GM21447 (cell line): Measurements from ENCODE around the gene WFDC12.

Experiments
- ATAC-seq: cut with Tn5 transposase; IDR thresholded peaks from one replicate; pipeline ENCODE4 v1.9.1; 2021; ENCODE audit not compliant: unreplicated experiment

The WFDC12 gene

DNA sequence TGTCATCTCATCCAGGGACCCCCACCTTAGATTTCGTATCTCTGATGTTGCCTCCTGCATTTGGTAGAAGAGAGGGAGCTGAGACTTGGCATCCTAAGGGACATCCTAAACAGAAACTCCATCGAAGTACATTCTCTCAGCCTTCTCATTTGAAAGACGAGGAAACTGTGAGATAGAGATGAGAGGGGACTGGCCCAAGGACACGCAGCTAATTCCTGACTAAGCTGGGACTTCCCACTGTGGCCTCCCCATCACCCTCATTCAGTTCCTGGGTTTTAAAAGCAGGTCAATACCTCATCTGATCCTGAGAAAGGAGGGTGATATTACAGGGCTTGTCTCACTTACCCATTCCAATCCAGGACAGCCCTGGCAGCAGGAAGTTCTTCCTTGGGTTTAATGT is 8.4 kb downstream of the WFDC12 start:
- no peak for ATAC-seq

DNA sequence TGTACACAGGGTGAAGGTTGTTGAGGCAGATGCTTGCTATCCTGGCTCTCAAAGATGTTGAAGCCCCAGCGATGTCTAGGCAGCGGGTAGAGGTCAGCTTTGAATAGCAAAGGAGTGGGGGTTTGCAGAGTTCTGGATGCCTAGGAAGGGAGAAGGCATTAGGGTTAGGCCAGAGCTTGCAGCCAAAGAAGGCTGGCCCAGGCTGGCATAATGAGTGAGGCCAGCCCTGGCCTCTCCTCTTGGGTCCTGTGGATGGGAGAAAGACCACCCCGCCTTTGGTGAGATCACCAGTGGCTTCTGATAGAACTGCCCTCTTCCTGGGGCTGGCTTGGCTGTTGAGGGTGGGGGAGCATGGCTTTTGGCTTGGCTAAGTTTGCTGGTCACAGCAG is 8.9 kb downstream of the WFDC12 start:
- ATAC-seq, result no peak

DNA sequence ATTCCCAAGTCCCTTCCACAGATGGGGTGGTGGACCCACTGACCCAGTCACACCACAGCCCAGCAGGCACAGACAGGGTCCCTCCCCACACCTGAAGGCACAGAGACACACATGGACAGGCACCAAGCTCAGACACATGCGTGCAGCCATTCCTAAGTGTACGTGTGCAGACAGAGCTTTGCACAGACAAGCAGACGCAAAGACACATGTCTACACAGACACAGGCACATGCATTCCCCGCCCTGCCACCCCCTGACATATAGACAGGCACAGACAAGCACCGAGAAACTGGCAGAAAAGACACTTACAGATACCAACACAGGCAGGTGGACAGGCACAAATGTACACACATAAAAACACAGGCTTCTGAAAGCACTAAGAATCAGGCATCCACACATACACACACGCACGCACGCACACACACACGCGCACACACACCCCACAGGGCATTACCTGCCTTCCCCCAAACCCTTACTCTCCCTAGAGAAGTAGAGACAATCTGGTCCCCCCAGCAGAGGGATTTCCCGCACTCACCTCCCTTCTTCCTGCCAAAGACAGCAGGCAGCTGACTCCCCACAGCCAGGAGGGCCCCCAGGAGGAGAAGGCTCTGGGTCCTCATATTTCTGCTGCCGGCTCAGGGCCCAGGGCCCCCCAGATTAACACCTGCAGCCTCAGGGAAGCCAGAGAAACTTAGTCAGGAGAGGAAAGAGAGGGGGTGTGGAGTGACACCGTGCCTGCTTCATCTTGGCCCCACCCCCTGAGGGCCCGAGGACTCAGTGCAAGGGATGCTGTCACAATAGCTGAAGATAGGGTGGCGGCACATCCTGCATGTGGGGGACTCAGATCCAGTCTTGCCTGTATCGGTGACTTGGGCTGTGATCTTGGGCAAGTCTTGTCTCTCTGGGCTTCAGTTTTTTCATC is 9.5 kb downstream of the WFDC12 start, which contains the start of gene WFDC5:
TSS of gene WFDC5 (minus strand) at position 710 of the 921 bp plus-strand sequence. CDS start at position 619, 91 bp downstream.
- ATAC-seq, result no peak

DNA sequence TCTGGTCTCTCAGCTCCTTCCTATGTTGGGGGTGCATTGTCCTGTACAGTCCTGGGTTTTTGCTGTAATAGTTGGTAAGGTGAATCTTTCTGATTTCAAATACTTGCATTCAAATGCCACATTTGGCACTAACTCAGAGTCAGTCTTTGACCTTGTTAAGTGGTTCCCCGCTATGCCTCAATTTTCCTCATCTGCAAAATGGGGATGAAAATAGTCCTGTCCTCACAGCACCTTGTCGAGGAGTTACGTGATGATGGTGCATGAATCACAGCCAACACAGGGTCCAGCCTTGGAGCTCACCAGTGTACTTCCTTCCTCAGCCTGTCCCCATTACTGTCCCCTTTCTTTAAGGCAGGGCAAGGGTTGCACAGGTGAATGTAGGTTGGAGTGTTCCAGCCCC is 10.4 kb downstream of the WFDC12 start:
- ATAC-seq, result no peak

DNA sequence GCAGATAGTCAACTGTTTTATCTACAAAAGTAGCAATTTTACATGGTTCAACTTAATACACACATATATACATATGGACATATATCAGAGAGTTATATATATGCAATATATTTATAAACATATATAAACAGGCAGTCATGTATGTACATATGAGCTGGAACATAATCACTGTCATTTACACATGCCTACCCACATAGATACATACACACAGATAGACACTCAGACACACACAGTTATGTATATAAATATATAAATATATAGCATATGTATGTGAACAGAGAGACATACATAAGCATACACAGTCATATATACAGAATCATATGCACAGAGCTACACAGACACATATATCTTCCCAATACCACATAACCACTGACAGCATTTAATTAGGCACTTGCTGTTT is 11.5 kb downstream of the WFDC12 start:
- no peak for ATAC-seq

DNA sequence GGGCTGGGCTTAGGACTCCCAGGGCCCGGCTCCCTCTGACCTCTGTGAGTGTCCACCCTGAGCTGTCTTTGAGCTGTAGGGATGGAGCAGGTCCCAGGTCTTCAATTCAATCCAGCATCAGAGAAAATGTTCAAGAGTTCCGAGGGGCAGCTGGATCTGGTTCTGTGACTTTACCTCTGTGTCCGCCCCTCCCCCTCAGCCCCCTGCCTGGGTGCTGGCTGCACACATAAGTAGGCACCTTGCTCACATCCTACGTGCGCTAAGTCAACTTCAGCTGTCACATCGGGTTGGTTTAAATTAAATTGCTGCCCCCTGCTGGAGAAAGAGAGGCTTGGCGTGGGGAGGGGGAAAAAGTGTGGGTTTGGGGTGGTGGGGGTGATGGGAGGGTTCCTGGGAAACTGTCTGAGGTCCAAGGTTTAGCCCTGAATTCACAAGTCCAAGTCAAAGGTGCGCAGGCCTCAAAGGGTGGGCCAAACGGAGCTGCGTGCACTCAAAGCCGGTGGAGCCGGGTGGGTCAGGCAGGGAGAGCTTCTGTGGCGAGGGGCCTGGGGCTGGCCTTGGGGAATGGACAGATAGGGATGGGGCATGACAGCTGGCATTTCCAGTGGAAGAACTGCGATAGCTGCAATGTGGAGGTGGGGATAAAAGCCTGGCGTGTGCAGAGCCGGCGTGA is 12.3 kb downstream of the WFDC12 start:
- no peak for ATAC-seq

DNA sequence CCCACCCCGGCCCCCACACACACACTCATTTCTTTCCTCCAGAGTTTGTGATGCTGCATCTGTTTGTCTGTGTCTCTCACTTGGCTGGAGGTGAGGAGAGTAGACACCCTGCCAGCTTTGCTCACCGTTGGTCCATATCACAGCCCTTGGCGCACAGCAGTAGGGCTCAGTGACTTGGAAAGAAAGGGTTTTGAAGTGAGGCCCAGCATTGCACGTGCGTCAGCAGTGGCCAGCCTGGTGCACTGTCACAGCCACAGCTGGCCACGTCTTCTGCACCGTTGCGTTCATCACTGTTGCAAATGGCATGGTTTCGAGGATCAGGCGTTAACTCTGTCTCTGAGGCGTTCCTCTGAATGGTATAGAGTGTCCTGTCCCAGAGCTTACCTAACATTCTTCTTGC is 13.0 kb downstream of the WFDC12 start:
- ATAC-seq, result no peak

DNA sequence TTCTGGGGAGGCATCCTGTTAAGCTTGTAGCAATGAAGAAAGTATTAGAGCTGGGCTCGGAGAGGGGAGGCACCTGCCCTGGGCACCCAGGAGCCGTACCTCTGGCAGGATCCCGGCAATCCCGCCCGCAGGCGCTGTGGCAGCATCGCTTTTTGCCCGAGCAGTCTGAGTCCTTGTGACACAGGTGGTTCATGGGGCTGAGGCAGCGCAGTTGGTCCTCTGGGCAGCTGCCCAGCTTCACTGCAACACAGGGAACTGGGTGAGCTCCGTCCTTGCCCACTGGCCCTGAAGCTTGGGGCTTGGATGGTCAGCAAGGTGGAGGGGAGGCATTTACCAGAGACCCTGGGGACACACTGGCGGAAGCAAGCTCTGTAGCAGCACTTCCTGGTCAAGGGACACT is 14.0 kb downstream of the WFDC12 start:
- no peak for ATAC-seq

DNA sequence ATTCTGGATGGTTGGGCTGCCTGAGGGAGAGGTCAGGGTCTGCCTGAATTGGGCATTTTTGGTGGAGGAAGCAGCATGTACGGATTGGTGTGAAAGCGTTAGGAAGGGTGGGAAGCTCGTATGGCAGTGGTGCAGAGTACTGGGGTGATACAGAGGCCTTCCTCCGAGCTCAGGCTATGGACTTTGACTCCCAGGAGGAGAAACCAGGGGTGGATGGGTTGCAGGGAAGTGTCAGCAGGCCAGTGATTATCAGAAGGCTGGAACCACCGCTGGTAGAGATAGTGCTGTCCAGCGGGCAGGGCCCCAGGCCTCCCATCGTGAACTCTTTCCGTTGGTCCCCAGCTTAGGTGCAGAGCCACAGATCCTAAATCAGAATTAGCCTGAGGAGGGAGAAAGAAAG is 14.6 kb downstream of the WFDC12 start:
- ATAC-seq, result no peak

DNA sequence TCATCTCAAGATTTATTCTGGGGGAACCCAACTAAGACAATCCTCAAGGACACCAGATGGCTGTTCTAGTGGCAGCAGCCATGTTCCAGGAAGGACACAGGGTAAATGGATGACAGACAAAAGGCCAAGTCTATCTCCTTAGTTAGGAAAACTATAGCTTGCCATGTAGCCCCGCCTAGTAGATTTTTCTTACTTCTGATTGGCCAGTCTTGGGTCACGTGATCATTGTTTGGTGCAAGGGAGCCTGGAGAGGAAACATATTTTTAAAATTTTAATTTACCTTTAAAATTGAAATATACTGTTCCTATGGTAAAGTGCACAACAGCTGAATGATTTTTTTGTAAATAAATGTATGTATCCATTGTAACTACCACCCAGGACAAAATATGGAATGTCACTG is 18.9 kb downstream of the WFDC12 start:
- ATAC-seq, result no peak

DNA sequence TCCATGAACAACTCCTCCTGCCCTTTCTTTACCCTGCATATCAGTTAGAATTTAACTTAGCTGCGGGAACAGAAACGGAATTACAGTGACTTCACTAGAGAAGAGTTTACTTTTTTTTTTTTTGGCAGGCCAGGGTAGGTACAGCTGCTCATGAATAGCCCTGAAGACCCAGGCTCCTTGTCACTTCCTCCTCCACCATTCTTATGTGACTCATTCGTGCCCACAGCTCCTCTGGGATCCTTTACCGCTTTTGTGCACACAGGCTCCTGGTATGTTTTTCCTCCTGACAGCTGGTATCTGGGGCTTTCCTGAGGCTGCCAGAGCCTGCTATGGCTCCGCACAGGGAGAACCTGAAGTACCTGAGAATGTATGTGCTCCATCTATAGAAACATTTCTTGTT is 19.5 kb downstream of the WFDC12 start:
- ATAC-seq, result no peak

DNA sequence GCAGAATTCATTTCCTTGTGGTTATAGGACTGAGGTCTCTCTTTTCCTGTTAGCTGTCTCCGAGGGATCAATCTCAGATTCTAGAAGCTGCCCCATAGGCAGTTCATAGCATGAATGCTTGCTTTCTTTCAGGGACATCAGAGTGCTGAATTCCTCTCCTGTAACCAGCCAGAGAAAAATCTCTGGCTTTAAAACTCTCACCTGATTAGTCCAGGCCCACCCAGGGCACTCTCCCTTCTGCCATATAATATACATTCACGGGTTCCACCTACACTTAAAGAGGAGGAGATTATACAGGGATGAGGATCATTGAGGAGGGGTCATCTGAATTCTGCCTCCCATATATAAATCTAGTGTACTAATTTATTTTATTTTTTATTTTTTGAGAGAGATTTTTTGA is 21.2 kb downstream of the WFDC12 start:
- no peak for ATAC-seq

DNA sequence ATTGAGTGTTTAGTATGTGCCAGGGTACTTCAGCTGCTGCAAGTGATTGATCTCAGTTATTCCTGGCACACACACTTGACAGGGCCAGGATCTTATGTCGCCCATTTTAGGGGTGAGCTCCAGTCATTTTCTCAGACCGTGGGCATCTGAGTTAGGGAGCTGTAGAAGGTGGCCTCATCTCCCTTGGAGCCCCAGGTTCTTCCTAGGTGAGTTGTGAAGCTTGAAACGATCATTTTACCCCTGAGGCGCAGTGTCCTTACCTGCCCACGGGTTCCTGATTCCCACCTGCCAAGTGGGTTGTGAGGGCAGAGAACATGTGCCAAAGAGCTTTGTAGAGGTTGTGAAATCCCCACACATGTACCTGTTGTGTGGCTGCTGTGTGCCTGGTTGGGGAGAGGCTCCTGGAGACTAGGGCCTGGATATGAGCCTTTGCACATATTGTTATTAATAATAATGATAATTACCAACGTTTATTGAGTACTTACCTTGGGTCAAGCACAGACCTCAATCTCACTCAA is 22.9 kb downstream of the WFDC12 start:
- no peak for ATAC-seq

DNA sequence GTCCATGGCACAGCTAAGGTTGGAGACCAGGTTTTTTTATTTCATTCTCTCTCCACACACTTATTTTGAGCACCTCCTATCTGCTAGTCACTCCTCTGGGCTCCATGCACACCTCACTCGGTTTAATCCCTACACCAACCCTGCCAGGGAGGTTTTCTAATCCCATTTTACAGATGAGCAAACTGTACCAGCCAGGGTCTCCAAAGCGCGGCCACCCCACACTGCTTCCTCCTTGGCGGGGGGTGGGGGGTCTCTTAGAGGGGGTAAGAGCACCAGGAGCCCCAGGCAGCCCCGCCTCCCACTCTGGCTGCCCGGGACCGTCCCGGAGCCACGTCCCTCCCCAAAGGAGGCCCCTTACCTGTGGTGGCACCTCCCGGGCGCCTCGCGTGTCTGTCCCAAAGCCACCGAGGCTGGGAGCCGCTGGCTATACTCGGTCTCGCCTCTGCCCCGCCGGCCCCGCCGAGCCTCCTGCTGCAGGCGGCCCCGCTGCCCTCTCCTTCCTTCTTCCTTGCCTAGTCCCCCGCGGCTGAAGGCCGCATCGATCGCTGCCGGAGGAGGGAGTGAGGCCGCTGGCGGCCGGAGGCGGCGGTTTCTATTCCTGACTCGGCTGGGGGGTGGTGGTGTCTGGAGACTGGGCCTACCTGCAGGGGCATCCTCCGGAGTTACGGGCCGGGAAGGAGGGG is 23.6 kb downstream of the WFDC12 start, which contains the start of gene KCNS1:
TSS of gene KCNS1 (minus strand) at position 565 of the 683 bp plus-strand sequence. CDS start 1,891 bp downstream, outside the sequence.
- no peak for ATAC-seq

DNA sequence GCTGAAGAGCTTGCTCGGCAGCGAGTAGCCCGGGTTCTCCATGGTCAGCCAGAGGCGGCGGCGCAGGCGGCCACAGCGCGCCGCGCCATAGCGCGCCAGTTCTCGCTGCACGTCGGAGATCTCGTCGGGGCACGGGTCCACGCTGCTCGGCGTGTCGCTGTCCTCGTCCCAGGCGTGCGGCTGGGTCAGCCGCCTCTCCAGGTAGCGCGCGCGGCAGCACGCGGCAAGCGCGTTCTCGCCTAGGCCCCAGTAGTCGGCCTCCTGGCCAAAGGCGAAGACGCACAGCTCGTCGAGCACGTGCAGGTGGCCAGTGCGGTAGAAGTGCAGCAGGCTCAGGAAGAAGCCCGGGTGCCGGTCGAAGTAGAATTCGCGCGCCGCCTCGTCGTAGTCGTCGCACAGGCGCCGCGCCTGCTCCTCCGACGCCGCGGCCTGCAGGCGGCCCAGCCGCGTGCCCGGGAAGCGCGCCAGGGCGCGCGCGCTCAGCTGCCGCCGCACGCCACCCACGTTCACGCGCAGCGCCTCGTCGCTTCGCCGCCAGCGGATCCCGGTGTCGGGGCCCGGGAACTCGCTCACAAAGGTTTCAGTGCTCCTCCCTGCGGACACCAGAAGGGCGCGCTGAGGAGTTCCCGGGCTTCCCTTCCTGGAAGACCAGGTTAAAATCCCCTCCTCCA is 26.0 kb downstream of the WFDC12 start:
- no peak for ATAC-seq

DNA sequence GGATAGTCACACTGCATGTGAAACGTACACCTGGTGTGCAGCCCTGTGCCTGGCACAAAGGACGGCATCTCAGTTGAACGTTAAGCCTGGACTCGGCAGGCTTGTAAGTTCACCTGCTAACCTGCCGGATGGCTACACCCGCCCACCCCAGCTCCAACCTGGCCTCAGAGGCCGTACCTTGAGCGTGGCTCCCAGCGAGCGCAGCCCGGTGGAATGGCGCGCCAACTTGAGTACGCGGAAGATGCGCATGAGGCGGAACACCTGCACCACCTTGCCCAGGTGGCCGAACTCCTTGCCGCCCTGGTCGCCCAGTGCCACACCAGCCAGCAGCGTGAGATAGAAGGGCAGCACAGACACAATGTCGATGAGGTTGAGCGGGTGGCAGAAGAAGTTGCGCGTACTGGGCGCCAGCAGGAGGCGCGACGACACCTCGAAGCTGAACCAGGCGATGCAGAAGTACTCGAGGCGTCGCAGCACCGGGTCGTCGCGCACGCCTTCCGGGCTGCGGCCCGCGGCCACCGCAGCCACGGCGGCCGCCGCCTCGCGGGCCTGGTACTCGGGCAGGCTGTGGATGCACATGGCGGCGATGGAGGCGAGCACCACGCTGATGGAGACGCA is 26.7 kb downstream of the WFDC12 start:
- no peak for ATAC-seq

DNA sequence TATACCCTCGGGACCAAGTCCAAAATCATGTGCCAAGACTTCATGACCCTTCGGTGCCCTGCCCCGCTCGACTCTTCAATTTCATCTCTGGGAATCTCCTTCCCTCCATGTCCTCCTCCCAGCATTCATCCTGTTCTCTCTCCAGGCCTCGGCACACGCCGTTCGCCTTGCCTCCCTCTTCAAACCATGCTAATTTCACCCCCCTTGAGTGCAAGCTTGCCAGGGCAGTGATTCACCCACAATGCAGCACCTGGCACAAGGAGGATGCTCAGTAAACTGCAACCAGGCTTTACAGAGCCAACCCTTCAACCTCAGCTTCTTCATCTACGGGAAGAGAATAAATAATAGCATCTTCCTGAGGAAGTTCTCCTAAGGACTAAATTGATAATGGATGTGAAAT is 27.5 kb downstream of the WFDC12 start:
- ATAC-seq, result no peak

DNA sequence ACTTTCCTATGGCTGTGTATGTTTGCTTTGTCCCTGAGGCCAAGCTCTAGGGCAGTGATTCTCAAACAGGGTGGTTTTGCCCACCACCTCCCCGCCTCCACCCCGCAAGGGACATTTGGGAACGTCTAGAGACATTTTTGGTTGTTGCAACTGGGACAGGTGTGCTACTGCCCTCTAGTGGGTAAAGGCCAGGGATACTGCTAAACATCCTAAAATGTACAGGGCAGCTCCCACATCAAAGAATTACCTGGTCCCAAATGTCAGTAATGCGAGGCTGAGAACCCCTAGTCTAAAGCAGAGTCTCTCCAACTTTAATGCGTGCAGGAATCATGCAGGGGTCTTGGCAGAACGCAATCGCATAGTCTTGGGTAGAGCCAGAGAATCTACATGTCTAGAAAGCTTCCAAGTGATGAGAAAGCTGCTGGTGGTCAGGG is 28.4 kb downstream of the WFDC12 start:
- ATAC-seq, result no peak

DNA sequence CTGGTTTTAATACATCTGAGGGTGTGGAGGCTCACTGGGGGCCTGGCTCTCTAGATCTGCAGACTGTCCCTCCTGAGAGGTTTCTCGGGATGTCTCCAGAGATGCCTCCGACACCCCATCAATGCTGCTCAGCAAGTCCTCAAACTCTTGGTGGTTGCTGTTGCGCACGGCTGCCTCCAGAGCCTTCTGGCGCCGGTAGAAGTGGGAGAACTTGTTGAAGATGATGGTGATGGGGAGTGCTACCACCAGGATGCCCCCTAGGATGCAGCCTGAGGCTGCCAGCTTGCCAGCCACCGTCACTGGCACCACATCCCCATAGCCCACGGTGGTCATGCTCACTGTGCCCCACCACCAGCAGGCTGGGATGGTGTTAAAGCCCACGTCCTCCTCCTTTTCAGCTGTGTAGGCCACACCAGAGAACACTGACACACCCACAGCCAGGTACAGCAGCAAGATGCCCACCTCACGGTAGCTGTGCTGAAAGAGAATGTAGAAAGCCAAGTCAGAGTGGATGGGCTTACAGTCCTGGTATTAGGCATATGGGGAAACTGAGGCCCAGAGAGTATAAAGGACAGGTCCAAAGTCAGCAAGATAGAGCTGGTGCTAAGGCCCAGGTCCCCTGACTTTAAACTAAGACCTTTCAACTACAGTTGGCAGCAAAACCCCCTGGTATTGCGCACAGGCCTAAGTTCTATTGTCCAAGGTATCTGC is 29.2 kb downstream of the WFDC12 start:
- no peak for ATAC-seq

DNA sequence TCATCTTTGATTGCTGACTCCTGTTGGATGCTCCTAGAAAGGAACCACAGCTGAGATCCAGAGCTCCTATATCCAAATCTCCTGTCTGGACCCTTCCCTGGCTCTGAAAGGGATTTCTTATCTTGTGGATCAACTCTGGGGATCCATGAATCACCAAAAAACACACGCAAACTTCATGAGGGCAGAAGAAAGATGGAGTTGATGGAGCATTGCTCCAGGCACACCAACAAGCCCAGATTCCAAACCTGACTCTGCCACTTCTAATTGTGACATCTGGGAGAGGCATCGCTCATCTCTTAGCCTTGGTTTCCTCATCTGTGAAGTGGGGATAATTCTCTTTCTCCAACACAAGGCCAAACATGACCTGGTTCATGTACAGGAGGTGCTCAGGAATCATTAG is 30.1 kb downstream of the WFDC12 start:
- ATAC-seq, result no peak
